Measurements from ENCODE around the gene HOXB3.

- TF ChIP-seq CTCF (IDR thresholded peaks at IDR 0.05; ENCODE audit: borderline replicate concordance, extremely low read depth, low read length, poor library complexity, severe bottlenecking) = no peak
- no peak for TF ChIP-seq EZH2 (IDR thresholded peaks at IDR 0.05; ENCODE audit: borderline replicate concordance, low read depth, low read length, severe bottlenecking)
Measured at GRCh38 chr17:48626245-48627117, 36.4 kb upstream of the HOXB3 start, which contains the start of gene HOXB9.

Data from DND-41 (cell line).